HG03354 (cell line): ENCODE measurements around the gene AMPD3.

Experiments used
- ATAC-seq: cut with Tn5 transposase; IDR thresholded peaks from one replicate; pipeline ENCODE4 v1.9.1; 2021; ENCODE audit warnings: mild to moderate bottlenecking; ENCODE audit not compliant: unreplicated experiment, poor library complexity, severe bottlenecking

Gene AMPD3

DNA sequence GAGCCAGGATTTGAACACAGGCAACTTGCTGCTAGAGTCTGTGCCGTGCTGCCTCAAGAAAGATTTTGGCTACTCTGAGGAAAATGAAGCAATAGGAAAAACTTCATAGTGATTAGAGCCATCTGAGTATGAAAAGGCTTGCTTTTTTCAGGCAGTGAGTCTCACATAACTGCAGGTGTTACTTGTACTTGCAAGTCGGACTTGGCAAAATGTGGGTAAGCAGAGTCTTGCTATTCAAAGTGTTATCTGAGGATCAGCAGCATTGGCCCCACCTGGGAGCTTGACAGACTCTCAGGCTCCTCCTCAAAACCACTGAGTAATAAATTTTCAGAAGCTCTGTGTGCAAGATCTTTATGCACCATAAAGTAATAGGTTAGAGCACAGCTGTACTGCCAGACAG, 67.9 kb downstream of the AMPD3 start:
- no peak for ATAC-seq

DNA sequence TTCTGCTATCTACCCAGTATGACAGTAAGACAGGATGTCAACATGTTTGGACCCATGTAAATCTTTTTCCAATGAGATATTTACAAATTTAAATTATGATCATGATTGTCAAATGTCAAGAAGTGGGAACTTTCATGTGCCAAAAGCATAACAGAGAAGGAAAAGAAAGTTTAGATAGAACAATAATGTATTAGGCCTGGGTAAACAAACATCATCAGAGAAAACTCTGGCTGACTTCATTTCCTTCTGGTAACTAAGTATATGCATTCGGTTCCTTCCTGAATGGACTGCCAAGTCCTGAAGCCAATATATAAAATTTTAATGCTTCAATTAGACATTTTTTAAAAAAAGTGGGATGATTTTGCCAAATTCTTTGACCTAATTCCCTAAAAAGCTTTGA, 69.4 kb downstream of the AMPD3 start:
- no peak for ATAC-seq

DNA sequence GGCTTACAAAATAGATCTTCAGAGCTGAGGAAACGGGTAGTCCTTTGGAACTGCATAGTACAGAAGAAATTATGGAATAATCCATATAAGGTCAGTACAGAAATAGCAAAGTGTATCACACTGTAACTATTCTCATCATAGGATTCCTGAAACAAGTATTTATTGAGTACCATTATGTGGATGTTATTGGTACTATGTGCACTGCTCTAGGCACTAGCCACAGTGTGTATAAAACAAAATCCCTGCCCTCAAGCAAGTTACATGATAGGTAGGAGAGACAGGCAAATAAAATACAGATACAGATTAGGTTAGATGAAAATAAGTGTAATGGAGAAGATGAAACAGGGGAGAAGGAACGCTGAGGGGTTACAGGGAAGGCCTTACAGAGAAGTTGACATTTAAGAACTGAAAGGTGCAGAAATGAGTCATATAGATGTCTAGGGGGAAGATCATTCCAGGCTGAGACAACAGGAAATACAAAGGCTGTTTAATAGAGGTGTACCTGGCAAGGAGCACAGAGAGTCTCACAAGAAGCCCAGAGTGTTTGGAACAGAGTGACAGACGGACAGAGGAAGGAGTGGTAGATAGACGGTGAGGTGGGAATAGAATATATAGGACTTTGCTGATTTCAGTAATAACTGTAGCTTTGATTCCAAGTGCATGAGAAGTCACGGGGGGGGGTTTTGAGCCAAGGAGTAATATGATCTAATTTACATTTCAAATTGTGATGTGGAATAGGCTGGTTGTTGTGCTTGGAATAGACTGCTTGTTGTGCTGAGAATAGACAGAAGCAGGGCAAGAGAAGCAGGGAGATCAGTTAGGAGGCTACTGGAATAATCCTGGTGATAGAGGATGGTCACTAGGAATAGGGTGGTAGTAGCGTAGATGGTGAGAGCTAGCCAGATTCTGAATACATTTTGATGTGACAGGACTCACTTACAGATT, 72.2 kb downstream of the AMPD3 start:
- ATAC-seq: peak; percentile 72

DNA sequence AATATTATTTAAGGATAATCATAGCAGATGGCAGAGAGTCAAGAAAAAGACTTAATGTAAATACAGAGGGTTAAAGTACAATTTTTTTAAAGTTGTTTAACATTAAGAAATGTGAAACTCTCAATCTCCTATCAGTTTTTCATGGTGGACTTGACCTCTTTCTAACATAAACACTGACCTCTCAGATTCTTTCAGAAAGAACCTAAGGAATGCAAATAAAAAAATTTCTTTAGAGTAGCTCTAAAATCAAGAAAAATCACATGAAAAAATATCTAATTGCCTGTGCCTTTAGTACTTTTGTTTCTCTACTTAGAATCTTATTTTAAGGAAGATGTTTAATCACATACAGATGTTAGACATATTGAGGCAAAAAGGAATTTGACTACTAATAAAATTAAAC, 73.1 kb downstream of the AMPD3 start:
- ATAC-seq: no peak

DNA sequence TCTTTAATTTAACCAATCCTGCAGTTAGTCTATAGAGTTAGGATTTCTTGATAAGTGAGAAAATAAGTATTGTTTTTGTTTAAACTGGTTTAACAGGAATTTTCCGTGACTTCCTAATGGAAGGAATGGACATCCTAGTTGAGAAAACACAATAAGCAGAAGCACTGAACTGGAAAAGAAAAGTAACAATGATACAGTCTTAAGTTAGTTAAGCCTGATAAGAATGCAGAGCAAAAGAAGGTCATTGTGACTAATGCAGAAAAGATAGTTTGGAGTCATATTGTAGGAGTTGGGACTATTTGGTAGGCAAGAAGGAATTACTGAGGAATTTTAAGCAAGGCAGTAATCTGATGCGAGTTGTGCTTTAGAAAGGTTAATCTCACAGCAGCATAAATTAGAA, 74.2 kb downstream of the AMPD3 start:
- ATAC-seq: no peak

DNA sequence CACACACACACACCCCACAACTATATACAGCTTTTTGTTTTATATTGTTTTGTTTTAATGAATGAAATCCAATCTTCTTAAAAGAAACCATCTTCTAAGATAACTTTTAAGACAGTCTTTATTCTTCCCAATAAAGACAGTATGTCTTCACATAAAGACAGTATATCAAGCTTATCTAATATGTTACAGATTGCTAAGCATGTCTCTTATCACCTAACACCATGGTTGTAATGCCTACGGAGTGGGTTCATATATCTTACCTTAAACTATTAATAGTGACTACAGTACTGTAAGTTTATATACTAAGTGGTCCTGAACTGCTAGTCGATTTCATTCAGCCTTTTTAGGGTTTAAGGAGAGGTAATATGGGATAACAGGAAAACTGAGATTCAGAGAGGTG, 77.5 kb downstream of the AMPD3 start:
- no peak for ATAC-seq

DNA sequence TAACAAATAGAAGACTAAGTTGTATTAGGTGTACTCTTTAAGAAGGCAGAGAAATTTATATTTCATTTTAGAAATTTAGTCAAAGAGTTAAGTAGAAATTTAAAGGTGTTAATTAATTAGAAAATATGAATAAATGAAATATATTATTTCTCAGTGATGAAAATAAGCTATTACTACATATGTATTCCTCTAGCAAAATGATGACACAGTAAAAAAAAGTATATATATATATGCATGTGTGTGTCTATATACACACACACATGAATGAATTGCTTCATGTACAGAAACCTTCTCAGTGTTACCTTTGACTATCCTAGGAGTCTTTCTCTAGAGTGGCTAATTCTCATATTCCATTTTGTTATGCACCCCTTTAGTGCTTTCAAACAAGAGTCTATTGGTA, 78.3 kb downstream of the AMPD3 start:
- ATAC-seq: no peak

DNA sequence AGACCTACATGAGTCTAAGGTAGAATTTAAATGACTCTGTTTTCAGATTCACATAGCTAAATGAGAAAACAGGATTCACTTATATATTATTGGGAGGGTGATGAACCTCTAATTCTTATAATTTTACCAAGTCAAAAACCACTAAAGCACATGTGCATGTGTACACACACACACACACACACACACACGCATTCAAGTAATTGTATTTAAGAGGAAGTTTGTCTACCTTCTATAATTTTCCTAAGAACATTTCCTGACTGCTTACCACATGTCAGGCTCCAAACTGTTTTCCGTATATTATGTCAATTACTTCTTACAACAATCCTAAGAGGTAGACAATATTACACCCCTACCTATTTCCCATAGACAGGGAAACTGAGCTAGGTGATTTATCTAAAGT, 79.3 kb downstream of the AMPD3 start:
- ATAC-seq: no peak

DNA sequence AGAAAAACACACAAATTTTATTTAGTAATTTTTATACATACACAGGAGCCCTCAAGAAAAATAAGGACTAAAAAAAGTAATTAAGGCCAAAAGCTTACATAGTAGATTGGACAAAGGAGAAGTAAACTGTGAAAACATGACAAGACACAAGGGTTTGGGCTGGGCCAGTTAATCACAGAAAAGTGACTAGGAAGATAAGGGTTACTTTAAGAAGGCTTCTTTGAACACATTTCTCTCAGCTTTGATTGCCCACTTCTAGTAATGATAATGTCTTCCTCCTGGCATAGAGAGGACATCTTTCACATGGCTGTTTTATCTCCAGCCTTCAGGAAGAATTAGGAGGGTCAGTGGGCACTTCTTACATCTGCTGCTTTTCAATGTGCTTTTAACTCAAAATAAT, 82.5 kb downstream of the AMPD3 start:
- ATAC-seq: no peak

DNA sequence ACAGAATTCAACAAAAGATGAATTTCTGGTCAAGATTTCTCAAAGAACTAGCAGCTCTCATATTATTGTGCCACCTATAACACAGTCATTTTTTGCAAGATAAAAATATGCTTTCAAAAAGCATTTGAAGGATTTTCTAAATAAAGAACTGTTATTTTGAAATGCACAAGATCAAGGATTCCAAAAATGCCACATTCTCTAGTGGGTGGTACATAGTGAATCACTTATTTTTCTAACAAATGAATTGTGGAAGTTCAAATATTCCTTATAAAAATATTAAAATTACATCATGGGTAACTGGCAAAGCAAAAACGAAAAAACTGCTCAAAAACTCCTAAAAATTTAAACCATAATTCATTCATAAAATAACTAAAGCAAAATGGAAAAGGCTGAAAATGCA, 83.9 kb downstream of the AMPD3 start:
- no peak for ATAC-seq

DNA sequence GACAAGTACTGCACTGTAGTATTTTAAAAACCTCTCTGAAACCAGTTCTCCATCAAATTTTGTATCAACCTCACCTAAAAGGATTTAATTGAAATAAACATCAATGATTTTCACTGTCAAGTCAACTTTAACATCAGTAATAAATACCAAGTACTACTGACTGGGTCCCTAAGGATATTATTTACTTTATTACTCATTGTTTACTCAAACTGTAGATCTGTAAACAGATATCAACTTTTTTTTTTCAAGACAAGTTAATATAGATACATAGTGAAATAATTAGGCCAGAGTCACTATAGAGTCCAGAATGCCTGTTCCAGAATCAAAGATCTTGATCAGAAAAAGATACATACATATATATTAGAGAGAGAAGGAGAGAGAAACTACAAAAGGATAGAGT, 84.3 kb downstream of the AMPD3 start:
- ATAC-seq: no peak

DNA sequence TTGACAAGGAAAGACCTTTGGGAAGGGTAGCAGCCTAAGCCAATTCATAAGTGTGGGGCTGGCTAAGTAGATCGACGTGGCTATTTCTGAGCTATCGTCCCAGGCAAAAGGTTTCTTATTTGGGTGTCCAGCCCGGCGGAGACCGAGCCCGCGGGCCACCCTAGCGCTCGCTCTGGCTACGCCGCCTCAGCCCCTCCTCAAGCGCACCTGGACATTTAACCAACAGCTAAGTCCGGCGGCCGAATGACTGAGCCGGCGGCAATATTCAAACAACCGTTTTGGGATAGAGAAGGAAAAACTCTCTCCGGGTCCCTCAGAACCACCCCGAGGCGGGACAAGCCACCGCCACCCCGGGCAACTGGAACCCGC, 85.5 kb downstream of the AMPD3 start:
- ATAC-seq: peak; percentile 35

DNA sequence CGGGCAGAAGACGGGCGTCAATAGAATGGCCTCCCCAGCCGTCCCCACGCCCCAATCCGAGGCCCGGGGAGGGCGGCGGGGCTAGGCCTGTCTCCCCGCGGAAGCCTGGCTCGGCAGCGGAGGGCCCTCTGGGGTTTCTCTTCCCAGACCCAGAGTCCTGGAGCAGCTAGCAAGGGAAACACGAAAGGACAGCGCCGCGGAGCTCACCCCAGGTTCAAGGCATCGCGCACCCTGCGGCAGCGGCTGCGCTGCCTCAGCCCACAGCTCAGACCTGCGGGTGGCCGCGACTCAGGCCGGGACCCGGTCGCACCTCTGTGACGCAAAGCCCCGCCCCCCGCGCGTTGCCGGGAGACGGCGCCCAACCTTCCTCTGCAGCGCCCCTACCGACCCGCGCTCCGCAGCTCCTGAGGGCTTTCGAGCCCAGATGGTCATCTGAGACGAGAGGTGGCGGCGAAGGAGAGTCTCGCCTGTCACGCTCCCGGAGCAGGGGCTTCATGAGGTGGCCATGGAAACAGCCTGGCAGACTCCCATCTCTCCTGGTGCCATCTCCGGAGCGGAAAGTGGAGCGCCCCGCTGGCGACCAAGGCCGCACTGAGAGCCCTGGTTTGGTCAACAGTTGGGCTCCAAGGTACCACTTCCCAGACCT, 86.0 kb downstream of the AMPD3 start, which contains the start of gene RNF141:
RNF141 (minus strand) TSS at position 273 of the 646 bp plus-strand sequence. CDS start 7,029 bp downstream, outside the sequence.
- peak; percentile 99 for ATAC-seq

DNA sequence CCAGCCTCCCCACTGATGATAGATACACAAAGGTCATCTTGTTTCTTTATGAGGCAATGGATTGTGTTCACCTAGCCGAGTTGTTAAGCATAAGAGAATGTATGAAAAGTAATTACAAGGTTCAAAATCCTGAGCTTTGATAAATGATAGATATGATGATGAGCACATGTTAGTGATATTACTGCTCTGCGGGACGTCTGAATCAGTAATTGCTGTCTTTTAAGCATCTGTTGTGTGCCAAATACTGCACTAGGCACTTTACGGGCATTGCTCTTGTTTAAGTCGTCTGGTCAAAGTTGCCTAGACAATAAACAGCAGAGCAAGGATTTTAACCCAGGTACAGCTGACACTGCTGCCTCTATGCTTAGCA, 86.5 kb downstream of the AMPD3 start:
- no peak for ATAC-seq

DNA sequence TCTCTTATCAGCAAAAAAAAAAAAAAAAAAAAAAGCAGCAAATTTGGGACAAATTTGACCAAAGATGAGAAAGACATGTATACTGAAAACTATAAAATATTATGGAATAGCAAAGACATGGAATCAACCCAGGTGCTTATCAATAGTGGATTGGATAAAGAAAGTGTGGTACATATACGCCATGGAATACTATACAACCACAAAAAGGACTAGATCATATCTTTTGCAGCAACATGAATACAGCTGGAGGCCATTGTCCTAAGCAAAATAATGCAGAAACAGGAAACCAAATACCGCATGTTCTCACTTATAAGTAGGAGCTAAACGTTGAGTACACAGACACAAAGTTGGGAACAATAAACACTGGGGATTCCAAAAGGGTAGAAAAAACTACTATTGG, 87.7 kb downstream of the AMPD3 start:
- no peak for ATAC-seq

DNA sequence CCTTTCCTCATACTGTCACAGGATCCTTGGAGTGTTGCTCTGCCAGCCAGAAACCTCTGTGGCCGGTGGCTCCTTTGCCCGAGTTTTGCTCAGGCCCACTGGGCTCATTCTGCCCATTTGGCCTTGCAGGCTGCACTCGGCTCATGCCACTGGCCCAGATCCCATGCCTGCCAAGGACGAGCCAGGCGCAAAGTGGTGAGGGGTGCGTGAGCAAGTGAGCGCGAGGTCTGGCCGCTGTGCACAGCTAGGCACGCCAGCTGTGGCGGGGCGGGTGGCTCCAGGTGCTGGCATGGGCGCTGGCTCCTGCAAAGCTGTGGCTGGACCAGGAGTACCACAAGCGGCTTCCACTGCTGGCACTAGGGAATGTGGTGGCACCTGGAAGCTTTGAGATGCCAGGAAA, 88.7 kb downstream of the AMPD3 start:
- no peak for ATAC-seq

DNA sequence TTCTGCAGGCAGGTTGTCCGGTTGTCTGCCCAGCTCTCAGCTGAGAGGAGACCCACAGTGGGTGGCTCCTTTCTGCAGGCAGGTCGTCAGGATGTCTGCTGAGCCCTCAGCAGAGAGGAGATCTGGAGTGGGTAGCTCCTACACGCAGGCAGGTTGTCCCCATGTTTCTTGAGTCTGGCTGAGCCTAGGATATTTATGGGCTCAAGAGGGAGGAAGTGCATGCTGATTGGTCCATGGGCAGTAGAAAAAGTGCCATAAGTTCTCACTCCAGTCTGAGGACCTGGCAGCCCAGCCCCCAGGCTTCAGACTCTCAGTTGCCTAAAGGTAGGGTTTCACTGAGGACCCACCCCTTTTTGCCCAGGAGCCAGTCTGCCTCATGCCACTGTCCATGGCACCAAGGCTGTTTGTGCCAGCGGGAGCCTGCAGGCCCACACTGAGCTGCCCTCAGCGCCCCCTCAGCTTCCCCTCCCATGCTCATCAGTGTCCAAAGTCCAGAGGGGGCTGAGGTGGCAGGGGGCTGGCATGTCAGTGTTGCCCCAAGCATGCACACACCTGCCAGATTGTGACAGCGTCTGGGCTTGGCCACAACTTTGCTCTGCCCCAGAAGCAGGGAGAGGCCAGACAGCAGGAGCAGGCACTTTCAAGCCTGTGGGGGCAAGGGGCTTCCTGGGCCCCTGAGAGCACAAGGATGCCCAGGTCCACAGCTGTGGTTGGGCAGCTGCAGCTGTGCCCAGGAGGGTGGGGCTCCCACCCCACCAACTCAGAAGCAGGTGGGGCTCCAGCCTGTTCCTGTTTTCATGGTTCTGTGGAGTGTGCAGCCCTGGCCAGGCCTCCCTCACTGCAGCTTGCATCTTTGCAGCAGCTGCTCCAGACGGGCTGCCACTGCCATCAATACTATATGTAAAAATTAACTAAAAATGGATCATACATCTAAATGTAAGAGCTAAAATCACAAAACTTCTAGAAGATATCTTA, 89.7 kb downstream of the AMPD3 start:
- no peak for ATAC-seq

DNA sequence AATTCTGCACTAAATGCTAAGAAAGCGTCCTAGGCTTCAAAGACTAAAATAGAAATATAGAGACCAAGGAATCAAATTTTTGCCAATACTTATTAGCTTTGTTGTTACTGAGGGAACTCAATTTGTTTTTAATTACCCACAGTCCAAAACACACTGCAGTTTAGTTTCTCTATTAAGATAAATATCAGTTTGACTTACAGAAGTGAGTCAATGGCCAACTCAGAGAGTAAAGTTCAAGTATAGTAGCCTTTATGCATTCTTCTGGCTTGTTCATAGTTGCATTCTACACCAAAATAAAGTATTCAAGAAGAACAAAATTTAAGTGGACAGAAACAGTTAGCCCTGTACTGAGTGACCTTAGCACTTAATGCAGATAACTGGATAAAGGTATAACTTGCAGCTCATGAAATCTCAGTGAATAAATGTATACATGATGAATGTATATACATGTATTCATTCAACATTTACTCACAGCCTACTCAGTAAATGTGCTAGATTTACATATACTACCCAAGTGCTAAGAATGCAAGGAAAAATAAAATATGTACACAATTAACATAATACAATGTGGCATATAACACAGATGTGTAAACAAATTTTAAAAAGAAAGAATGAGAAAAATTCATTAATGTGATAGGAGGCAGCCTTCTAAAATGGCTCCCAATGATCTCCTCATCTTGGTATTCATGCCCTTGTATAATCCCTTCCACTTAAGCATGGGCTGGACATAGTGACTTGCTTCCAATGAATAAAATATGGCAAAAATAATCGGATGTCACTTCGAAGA, 95.6 kb downstream of the AMPD3 start:
- ATAC-seq: no peak

DNA sequence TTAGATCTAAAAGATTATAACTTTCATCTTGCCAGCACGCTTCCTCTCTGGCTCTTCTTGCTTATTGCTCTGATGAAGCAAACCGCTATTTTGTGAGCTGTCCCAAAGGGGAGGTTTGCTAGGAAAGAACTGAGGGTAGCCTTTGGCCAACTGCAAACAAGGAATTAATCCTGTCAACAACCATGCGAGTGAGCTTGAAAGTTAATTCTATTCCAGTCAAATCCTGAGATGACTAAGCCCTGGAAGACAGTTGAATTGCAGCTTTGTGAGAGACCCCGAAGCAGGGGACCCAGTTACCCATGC, 96.2 kb downstream of the AMPD3 start:
- no peak for ATAC-seq
